B cell (primary cell): ENCODE measurements around the gene HMCN1. TPM values are rescaled to one million over a fixed set of nuclear protein-coding genes. Genes with fewer than 3 reads are reported as not detected.

Source experiments
- ATAC-seq: fragments of 200-7000 bp; cut with Tn5 transposase; one replicate; pipeline ENCODE4 v1.10.0; 2021; ENCODE audit warnings: low read depth, mild to moderate bottlenecking, moderate number of reproducible peaks, moderate library complexity
- CTCF ChIA-PET: fragments of 350-600 bp; sonication (Branson Sonifier 250); formaldehyde crosslinking; loops from one replicate; lab custom pipeline; 2021; ENCODE audit warnings: antibody characterized with exemption, inconsistent platforms; lab: Charles Lee
- POLR2A ChIA-PET: fragments of 350-600 bp; sonication (Branson Sonifier 250); formaldehyde crosslinking; loops from one replicate; lab custom pipeline; 2021; ENCODE audit warnings: antibody characterized with exemption; lab: Charles Lee
- DNase-seq: peaks from one replicate; pipeline ENCODE4 v3.0.0; 2013
- H2AFZ ChIP-seq: 2 replicates; pipeline ENCODE4 v1.6.1; 2012; ENCODE audit warnings: mild to moderate bottlenecking, low read depth, low read length; ENCODE audit not compliant: insufficient read depth, poor library complexity, severe bottlenecking
- H3K27ac ChIP-seq, 2 donors: 1 replicate in 1 of 2; 2 replicates in 1 of 2; pipeline ENCODE4 v1.5.1; 2012 to 2013; ENCODE audit warnings: low read length in 2 of 2, mild to moderate bottlenecking in 2 of 2, moderate library complexity in 1 of 2
- H3K27me3 ChIP-seq, 4 experiments: fragments of 200-600 bp in 1 of 4; sonication (generic) in 1 of 4; replicated peaks in 1 of 4; 1 replicate in 2 of 4; 2 replicates in 2 of 4; pipeline versions ENCODE4 v1.6.1 to v1.7.0; 2013 to 2016; ENCODE audit warnings: low read length in 3 of 4, mild to moderate bottlenecking in 2 of 4, mixed read lengths in 1 of 4, moderate library complexity in 1 of 4; ENCODE audit not compliant: insufficient read depth in 4 of 4, control insufficient read depth in 3 of 4; ENCODE audit errors: control extremely low read depth in 1 of 4
- H3K36me3 ChIP-seq, 2 experiments: replicated peaks in 1 of 2; 1 replicate in 1 of 2; 2 replicates in 1 of 2; pipeline versions ENCODE4 v1.6.1 to v1.7.1; 2013; ENCODE audit warnings: low read length in 1 of 2; ENCODE audit not compliant: insufficient read depth in 2 of 2, control insufficient read depth in 1 of 2; ENCODE audit errors: control extremely low read depth in 1 of 2, extremely low read depth in 1 of 2
- H3K4me1 ChIP-seq, 2 donors: fragments of 200-600 bp in 1 of 2; sonication (generic) in 1 of 2; 1 replicate in 1 of 2; 2 replicates in 1 of 2; pipeline versions ENCODE4 v1.5.1 to v1.6.1; 2013 to 2017; ENCODE audit warnings: low read length in 2 of 2; ENCODE audit not compliant: control insufficient read depth in 2 of 2, insufficient read depth in 2 of 2
- H3K4me2 ChIP-seq: replicated peaks from 2 replicates; pipeline ENCODE3; 2012; ENCODE audit warnings: mild to moderate bottlenecking, low read depth, low read length; ENCODE audit not compliant: poor library complexity, severe bottlenecking
- H3K4me3 ChIP-seq, 5 experiments: fragments of 200-600 bp in 1 of 5; sonication (generic) in 1 of 5; 1 replicate in 3 of 5; 2 replicates in 2 of 5; pipeline versions ENCODE4 v1.5.1 to v1.7.0; 2011 to 2016; ENCODE audit warnings: low read length in 4 of 5, mild to moderate bottlenecking in 4 of 5, low read depth in 2 of 5, control low read depth in 1 of 5, moderate library complexity in 1 of 5; ENCODE audit not compliant: insufficient read depth in 1 of 5; ENCODE audit errors: control extremely low read depth in 1 of 5, extremely low read depth in 1 of 5
- H3K79me2 ChIP-seq: fragments of 200-600 bp; sonication (generic); one replicate; pipeline ENCODE4 v1.6.0; 2016; ENCODE audit warnings: low read length; ENCODE audit not compliant: control insufficient read depth, insufficient read depth
- H3K9ac ChIP-seq: fragments of 200-600 bp; sonication (generic); 2 replicates; pipeline ENCODE4 v1.6.1; 2017; ENCODE audit warnings: mild to moderate bottlenecking, low read length, moderate library complexity
- H3K9me3 ChIP-seq, 3 donors: one replicate each; pipeline versions ENCODE4 v1.6.1 to v1.7.1; 2013; ENCODE audit warnings: low read length in 2 of 3; ENCODE audit not compliant: control insufficient read depth in 2 of 3, insufficient read depth in 1 of 3; ENCODE audit errors: control extremely low read depth in 1 of 3
- H4K20me1 ChIP-seq: 2 replicates; pipeline ENCODE4 v1.6.0; 2012; ENCODE audit warnings: mild to moderate bottlenecking, low read length; ENCODE audit not compliant: insufficient read depth, control insufficient read depth, poor library complexity, severe bottlenecking
- H3K27ac Mint-ChIP-seq: one replicate; pipeline ENCODE4 v1.8.0; 2021; ENCODE audit warnings: mixed read lengths
- H3K27me3 Mint-ChIP-seq: one replicate; pipeline ENCODE4 v1.8.0; 2021; ENCODE audit warnings: mixed read lengths
- H3K4me1 Mint-ChIP-seq: one replicate; pipeline ENCODE4 v1.8.0; 2021; ENCODE audit warnings: mixed read lengths
- H3K4me3 Mint-ChIP-seq: one replicate; pipeline ENCODE4 v1.8.0; 2021; ENCODE audit warnings: mixed read lengths
- H3K9me3 Mint-ChIP-seq: one replicate; pipeline ENCODE4 v1.8.0; 2022; ENCODE audit warnings: mixed read lengths; ENCODE audit not compliant: insufficient read depth
- CTCF ChIP-seq: fragments of 200-600 bp; IDR thresholded peaks from one replicate; pipeline ENCODE4 v1.8.0; 2022; ENCODE audit warnings: antibody characterized with exemption, mild to moderate bottlenecking
- EZH2 ChIP-seq: IDR thresholded peaks from 2 replicates; pipeline ENCODE4 v1.6.1; 2012; ENCODE audit warnings: borderline replicate concordance, low read depth, mild to moderate bottlenecking, moderate library complexity, low read length; ENCODE audit not compliant: insufficient read depth, poor library complexity, severe bottlenecking
- WGBS: methylation state at CpG from one replicate; pipeline ENCODE4 v1.1.5; 2013; ENCODE audit warnings: missing lambda C conversion rate; ENCODE audit not compliant: insufficient coverage; 5-methylcytosine and 5-hydroxymethylcytosine counted together
- intact Hi-C: fragments of 100-400 bp; cut with micrococcal nuclease; formaldehyde crosslinking; loops from one replicate; pipeline ENCODE4 v1.10.0; 2022
- polyA plus RNA-seq: library from polyadenylated mRNA; depleted of rRNA; stranded (reverse); fragments of >200 nt; gene quantifications from 2 replicates; pipeline ENCODE4 v1.2.3, GENCODE V29; 2012
- total RNA-seq, 2 donors: library from RNA; stranded (reverse); fragments of 120-200 nt in 1 of 2; gene quantifications; 1 replicate in 1 of 2; 2 replicates in 1 of 2; pipeline versions ENCODE4 v1.2.3 to v1.2.4, GENCODE V29; 2013 to 2022

The HMCN1 gene
- total and polyA plus RNA-seq, 2 donors (not counting 1 experiment from before 2014, with no cell fraction given), result not detected

- intact Hi-C loops, result loop anchor here (5.0 kb wide), 1 partner anchor 1174 kb away; no protein-coding TSS in a partner anchor
- TF ChIP-seq EZH2 (no peak), CTCF (no peak)
- H3K4me1 ChIP-seq, result no peaks in the 10 kb centered on the region
- H2AFZ ChIP-seq, result no peak overlapping the region
- Mint-ChIP-seq H3K27me3 (peaks cover 3% of the 10 kb centered on the region), H3K4me1 (no peaks in the 10 kb centered on the region), H3K9me3 (no peaks in the 10 kb centered on the region), H3K27ac (no peak overlapping the region), H3K4me3 (no peak overlapping the region)
- POLR2A ChIA-PET, result no interaction called here
- no peaks in the 10 kb centered on the region for H3K79me2 ChIP-seq
- no peak for ATAC-seq
- DNase-seq, result no peak
- H3K36me3 ChIP-seq, result no peaks in the 10 kb centered on the region
- no peaks in the 10 kb centered on the region for H3K9me3 ChIP-seq
- no peak overlapping the region for H3K9ac ChIP-seq
- H4K20me1 ChIP-seq, result no peaks in the 10 kb centered on the region
- H3K27ac ChIP-seq, result no peak overlapping the region
- no peak overlapping the region for H3K4me3 ChIP-seq
- H3K27me3 ChIP-seq, result no peaks in the 10 kb centered on the region
- H3K4me2 ChIP-seq, result no peak overlapping the region
- CTCF ChIA-PET, result interaction anchor here (0.7 to 1.8 kb wide), 3 partner anchors 390 to 402 kb away, joined by 3 to 6 read pairs (median 6); no protein-coding TSS in a partner anchor
Measured at GRCh38 chr1:185812934-185813333, 78.7 kb downstream of the HMCN1 start.

GRCh38 chr1:185813401-185813979 is 79.3 kb downstream of the HMCN1 start:
- TF ChIP-seq CTCF (peak; percentile 66), EZH2 (no peak)
- Histone ChIP-seq H3K4me1 (no peaks in the 10 kb centered on the region), H3K36me3 (no peaks in the 10 kb centered on the region), H3K27ac (no peak overlapping the region), H2AFZ (no peak overlapping the region), H3K4me3 (no peak overlapping the region), H3K9me3 (no peaks in the 10 kb centered on the region), H3K4me2 (no peak overlapping the region), H4K20me1 (no peaks in the 10 kb centered on the region), H3K9ac (no peak overlapping the region), H3K79me2 (no peaks in the 10 kb centered on the region), H3K27me3 (no peaks in the 10 kb centered on the region)
- Mint-ChIP-seq H3K4me1 (no peaks in the 10 kb centered on the region), H3K27ac (no peak overlapping the region), H3K9me3 (no peaks in the 10 kb centered on the region), H3K4me3 (no peak overlapping the region), H3K27me3 (peaks cover 3% of the 10 kb centered on the region)
- ChIA-PET CTCF (interaction anchor here (0.7 to 1.8 kb wide), 3 partner anchors 390 to 401 kb away, joined by 3 to 6 read pairs (median 6); no protein-coding TSS in a partner anchor), POLR2A (no interaction called here)
- no peak for ATAC-seq
- intact Hi-C loops, result loop anchor here (5.0 kb wide), 1 partner anchor 1174 kb away; no protein-coding TSS in a partner anchor
- WGBS, result no CpG with 5 or more reads among the region's 2 CpGs
- DNase-seq, result peak; percentile 28
